DND-41 (cell line): ENCODE data around the gene RORC.

Experiments used
- EZH2 ChIP-seq: IDR thresholded peaks from 3 replicates; pipeline ENCODE4 v1.6.1; 2012; ENCODE audit warnings: borderline replicate concordance, low read depth, mild to moderate bottlenecking, moderate library complexity, low read length, inconsistent platforms; ENCODE audit not compliant: severe bottlenecking
- TF ChIP-seq, protein P1 (sequence below): IDR thresholded peaks from 2 replicates; pipeline ENCODE4 v1.5.1; 2012; ENCODE audit warnings: borderline replicate concordance, low read length, moderate library complexity, mild to moderate bottlenecking; ENCODE audit not compliant: poor library complexity, severe bottlenecking; ENCODE audit errors: extremely low read depth

DNA sequence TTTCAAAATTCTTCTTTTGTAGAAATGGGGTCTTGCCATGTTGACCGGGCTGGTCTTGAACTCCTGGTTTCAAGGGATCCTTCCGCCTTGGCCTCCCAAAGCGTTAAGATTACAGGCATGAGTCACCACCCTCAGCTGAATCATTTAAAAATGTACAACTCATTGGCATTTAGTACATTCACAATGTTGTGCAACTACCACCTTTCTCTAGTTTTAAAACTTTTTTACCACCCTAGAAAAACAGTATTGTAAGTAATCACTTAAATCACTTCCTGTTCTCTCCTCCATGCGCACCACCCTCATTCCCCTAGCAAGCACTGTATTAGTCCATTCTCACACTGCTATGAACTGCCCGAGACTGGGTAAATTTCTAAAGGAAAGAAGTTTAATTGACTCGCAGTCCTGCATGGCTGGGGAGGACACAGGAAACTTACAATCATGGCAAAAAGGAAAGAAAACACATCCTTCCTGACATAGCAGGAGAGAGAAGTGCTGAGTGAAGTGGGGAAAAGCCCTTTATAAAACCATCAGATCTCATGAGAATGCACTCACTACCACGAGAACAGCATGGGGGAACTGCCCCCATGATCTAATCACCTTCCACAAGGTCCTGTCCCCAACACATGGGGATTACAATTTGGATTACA lies 36.3 kb upstream of the RORC start:
- TF ChIP-seq, protein P1, sequence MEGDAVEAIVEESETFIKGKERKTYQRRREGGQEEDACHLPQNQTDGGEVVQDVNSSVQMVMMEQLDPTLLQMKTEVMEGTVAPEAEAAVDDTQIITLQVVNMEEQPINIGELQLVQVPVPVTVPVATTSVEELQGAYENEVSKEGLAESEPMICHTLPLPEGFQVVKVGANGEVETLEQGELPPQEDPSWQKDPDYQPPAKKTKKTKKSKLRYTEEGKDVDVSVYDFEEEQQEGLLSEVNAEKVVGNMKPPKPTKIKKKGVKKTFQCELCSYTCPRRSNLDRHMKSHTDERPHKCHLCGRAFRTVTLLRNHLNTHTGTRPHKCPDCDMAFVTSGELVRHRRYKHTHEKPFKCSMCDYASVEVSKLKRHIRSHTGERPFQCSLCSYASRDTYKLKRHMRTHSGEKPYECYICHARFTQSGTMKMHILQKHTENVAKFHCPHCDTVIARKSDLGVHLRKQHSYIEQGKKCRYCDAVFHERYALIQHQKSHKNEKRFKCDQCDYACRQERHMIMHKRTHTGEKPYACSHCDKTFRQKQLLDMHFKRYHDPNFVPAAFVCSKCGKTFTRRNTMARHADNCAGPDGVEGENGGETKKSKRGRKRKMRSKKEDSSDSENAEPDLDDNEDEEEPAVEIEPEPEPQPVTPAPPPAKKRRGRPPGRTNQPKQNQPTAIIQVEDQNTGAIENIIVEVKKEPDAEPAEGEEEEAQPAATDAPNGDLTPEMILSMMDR = no peak
- no peak for TF ChIP-seq EZH2
